Thyroid gland (tissue), 4 donors: ENCODE measurements around the gene ZCCHC13. TPM values are rescaled to one million over a fixed set of nuclear protein-coding genes. Genes with fewer than 3 reads are reported as not detected.

Source experiments
- DNase-seq, 2 donors: peaks; one replicate each; pipeline ENCODE4 v3.0.0-alpha.2; 2019
- H3K27ac ChIP-seq, 3 donors: fragments of 200-600 bp; sonication (generic); 1 replicate in 2 of 3; 2 replicates in 1 of 3; pipeline ENCODE4 v1.5.1; 2016 to 2019; ENCODE audit warnings: mild to moderate bottlenecking in 1 of 3, moderate library complexity in 1 of 3
- H3K27me3 ChIP-seq: fragments of 200-600 bp; sonication (generic); one replicate; pipeline ENCODE4 v1.5.1; 2019
- H3K36me3 ChIP-seq, 2 donors: fragments of 200-600 bp; sonication (generic); one replicate each; pipeline ENCODE4 v1.5.1; 2016 to 2019
- H3K4me1 ChIP-seq, 2 donors: fragments of 200-600 bp; sonication (generic); one replicate each; pipeline ENCODE4 v1.5.1; 2017 to 2019
- H3K4me3 ChIP-seq, 3 donors: fragments of 200-600 bp; sonication (generic); replicated peaks in 1 of 3; 1 replicate in 2 of 3; 2 replicates in 1 of 3; pipeline ENCODE4 v1.5.1; 2016; ENCODE audit warnings: mild to moderate bottlenecking in 1 of 3
- H3K9me3 ChIP-seq: fragments of 200-600 bp; sonication (generic); one replicate; pipeline ENCODE4 v1.5.1; 2017
- CTCF ChIP-seq, 6 experiments: fragments of 200-600 bp in 3 of 6; fragments of 450-650 bp in 3 of 6; sonication (generic) in 3 of 6; IDR thresholded peaks; one replicate each; pipeline ENCODE4 v1.5.1; 2016 to 2019; ENCODE audit warnings: antibody characterized with exemption in 6 of 6, mild to moderate bottlenecking in 2 of 6, inconsistent platforms in 1 of 6, moderate library complexity in 1 of 6
- POLR2A ChIP-seq, 2 donors: fragments of 450-650 bp; IDR thresholded peaks; one replicate each; pipeline ENCODE4 v1.6.1; 2017; ENCODE audit warnings: antibody characterized with exemption in 2 of 2, mild to moderate bottlenecking in 2 of 2, moderate library complexity in 1 of 2
- WGBS, 2 donors: methylation state at CpG; one replicate each; pipeline ENCODE4 v1.1.5; 2017; 5-methylcytosine and 5-hydroxymethylcytosine counted together
- intact Hi-C: fragments of 100-400 bp; cut with DNase I; formaldehyde crosslinking; loops from one replicate; pipeline ENCODE4 v1.15.1; 2023
- total RNA-seq, 4 donors: library from RNA; depleted of rRNA; stranded (reverse); fragments of >200 nt; gene quantifications; one replicate each; pipeline ENCODE4 v1.2.3, GENCODE V29; 2016

The ZCCHC13 gene
- total RNA-seq, 4 donors from 2014 or later: not detected

- H3K9me3 ChIP-seq: no peaks in the 10 kb centered on the region
- DNase-seq: no peak
- H3K36me3 ChIP-seq: peaks cover 0 to 9% of the 10 kb centered on the region in 2 donors
- no peaks in the 10 kb centered on the region for H3K27me3 ChIP-seq
- TF ChIP-seq CTCF (IDR thresholded peaks at IDR 0.05) (no peak), POLR2A (IDR thresholded peaks at IDR 0.05) (no peak)
- H3K4me3 ChIP-seq: no peak overlapping the region
- H3K4me1 ChIP-seq: no peaks in the 10 kb centered on the region
- intact Hi-C loops: no loop called here
- H3K27ac ChIP-seq: no peak overlapping the region
- 93 to 94% methylated on average over 2 of the region's 2 CpGs for WGBS, 2 donors
Observed at GRCh38 chrX:74272230-74272629, 31.8 kb upstream of the ZCCHC13 start.

GRCh38 chrX:74274516-74274915 lies 29.5 kb upstream of the ZCCHC13 start:
- Histone ChIP-seq H3K4me1 (no peaks in the 10 kb centered on the region), H3K27ac (no peak overlapping the region), H3K36me3 (peaks cover 0 to 9% of the 10 kb centered on the region in 2 donors), H3K27me3 (no peaks in the 10 kb centered on the region), H3K9me3 (no peaks in the 10 kb centered on the region), H3K4me3 (no peak overlapping the region)
- intact Hi-C loops: no loop called here
- WGBS, 2 donors: 86 to 92% methylated on average over 5 of the region's 5 CpGs
- no peak for DNase-seq
- TF ChIP-seq POLR2A (IDR thresholded peaks at IDR 0.05): no peak
- TF ChIP-seq CTCF (IDR thresholded peaks at IDR 0.05): no peak

- Histone ChIP-seq H3K4me3 (no peak overlapping the region), H3K27ac (no peak overlapping the region), H3K36me3 (peaks cover 0 to 14% of the 10 kb centered on the region in 2 donors), H3K9me3 (no peaks in the 10 kb centered on the region), H3K27me3 (no peaks in the 10 kb centered on the region), H3K4me1 (peaks cover under 1 to 3% of the 10 kb centered on the region in 2 donors)
- intact Hi-C loops: no loop called here
- WGBS, 2 donors: 85 to 92% methylated on average over 3 of the region's 3 CpGs
- DNase-seq: no peak
- no peak for TF ChIP-seq CTCF (IDR thresholded peaks at IDR 0.05)
- TF ChIP-seq POLR2A (IDR thresholded peaks at IDR 0.05): no peak
Observed at GRCh38 chrX:74277320-74277719, 26.7 kb upstream of the ZCCHC13 start.

GRCh38 chrX:74277846-74278245 lies 26.1 kb upstream of the ZCCHC13 start:
- DNase-seq: no peak
- peaks cover 5 to 7% of the 10 kb centered on the region in 2 donors for H3K4me1 ChIP-seq
- no peaks in the 10 kb centered on the region for H3K27me3 ChIP-seq
- intact Hi-C loops: no loop called here
- peaks cover 0 to 14% of the 10 kb centered on the region in 2 donors for H3K36me3 ChIP-seq
- no peak overlapping the region for H3K27ac ChIP-seq
- WGBS, 2 donors: 92 to 100% methylated on average over 1 of the region's 1 CpG
- no peaks in the 10 kb centered on the region for H3K9me3 ChIP-seq
- no peak overlapping the region for H3K4me3 ChIP-seq
- no peak for TF ChIP-seq CTCF (IDR thresholded peaks at IDR 0.05)

- no peak for DNase-seq
- H3K27me3 ChIP-seq: no peaks in the 10 kb centered on the region
- H3K4me3 ChIP-seq: no peak overlapping the region
- H3K36me3 ChIP-seq: peaks cover 0 to 10% of the 10 kb centered on the region in 2 donors
- no peaks in the 10 kb centered on the region for H3K9me3 ChIP-seq
- H3K27ac ChIP-seq: no peak overlapping the region
- TF ChIP-seq POLR2A (IDR thresholded peaks at IDR 0.05) (no peak), CTCF (IDR thresholded peaks at IDR 0.05) (no peak)
- WGBS, 2 donors: 79 to 92% methylated on average over 2 to 3 of the region's 3 CpGs
- intact Hi-C loops: no loop called here
- H3K4me1 ChIP-seq: peaks cover 7 to 15% of the 10 kb centered on the region in 2 donors
Observed at GRCh38 chrX:74280759-74281158, 23.2 kb upstream of the ZCCHC13 start.
